LHCN-M2 (cell line): Measurements from ENCODE around the gene WNT2B. TPM values are rescaled to one million over a fixed set of nuclear protein-coding genes. Genes with fewer than 3 reads are reported as not detected.

Experiments used
- DNase-seq: peaks from one replicate; pipeline ENCODE4 v3.0.0-alpha.2; 2012; ENCODE audit warnings: low read depth
- total RNA-seq: library from RNA; depleted of rRNA; stranded (reverse); fragments of >200 nt; gene quantifications from 2 replicates; pipeline ENCODE4 v1.2.3, GENCODE V29; 2014; rRNA removed

WNT2B gene
- total RNA-seq, 1 experiment from 2014 or later: 0.23 TPM

DNA sequence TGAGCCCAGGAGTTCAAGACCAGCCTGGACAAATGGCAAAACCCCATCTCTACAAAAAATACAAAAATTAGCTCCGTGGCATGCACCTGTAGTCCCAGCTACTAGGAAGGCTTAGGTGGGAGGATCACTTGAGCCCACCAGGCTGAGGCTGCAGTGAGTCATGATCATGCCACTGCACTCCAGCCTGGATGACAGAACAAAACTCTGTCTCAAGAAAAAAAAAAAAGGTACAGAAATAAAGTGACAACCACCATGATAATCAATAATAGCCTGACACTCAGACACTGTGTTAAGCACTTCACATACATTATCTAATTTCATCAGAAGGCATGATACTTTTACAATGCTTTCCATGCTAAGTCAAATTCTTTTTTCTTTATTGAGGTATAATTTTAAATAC lies 57.0 kb downstream of the WNT2B start:
- DNase-seq: no peak

DNA sequence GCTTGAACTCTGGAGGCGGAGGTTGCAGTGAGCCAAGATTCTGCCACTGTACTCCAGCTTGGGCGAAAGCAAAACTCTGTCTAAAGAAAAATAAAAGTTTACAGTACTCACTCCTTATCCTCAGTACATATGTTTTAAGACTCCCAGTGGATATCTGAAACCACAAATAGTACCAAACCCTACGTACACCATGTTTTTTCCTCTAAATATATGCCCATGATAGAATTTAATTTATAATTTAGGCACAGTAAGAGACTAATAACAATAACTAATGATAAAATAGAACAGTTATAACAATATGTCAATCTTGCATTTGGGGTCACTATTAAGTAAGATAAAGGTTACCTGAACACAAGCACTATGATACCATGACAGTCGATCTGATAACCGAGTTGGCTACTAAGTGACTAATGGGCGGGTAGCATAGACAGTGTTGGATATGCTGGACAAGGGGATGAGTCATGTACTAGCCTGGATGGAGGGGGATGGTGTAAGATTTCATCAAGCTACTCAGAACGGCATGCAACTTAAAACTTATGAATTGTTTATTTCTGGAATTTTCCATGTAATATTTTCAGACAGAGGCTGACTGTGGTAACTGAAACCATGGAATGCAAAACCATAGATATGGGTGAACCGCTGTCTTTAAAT lies 66.5 kb downstream of the WNT2B start:
- DNase-seq: peak; percentile 90

DNA sequence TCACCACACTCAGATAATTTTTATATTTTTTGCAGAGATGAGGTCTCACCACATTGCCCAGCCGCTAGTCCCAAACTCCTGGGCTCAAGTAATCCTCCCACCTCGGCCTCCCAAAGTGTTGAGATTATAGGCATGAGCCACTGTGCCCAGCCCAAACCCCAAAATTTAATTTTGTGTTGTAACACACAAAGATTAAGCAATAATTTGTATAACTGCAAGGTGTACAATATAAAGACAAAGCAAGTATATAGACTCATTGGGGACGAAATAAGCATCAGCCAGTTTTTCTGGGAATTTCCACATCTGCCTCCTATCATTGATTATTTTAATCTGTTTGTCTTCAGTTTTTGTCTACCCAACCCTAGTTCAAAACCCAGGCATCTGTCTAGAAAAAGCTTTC lies 67.5 kb downstream of the WNT2B start:
- no peak for DNase-seq

Other genes starting within 250 kb of the WNT2B start
- 12.3 and 15.0 TPM in 2 replicates for gene CTTNBP2NL, start 112.8 kb upstream of the WNT2B start, total RNA-seq
- 22.3 and 23.2 TPM in 2 replicates for gene ST7L, start 110.2 kb downstream of the WNT2B start, total RNA-seq
- gene CAPZA1, start 110.9 kb downstream of the WNT2B start, total RNA-seq: 314 and 346 TPM in 2 replicates
- 38.5 and 45.1 TPM in 2 replicates for gene MOV10, start 165.7 kb downstream of the WNT2B start, total RNA-seq
- 518 and 661 TPM in 2 replicates for gene RHOC, start 198.2 kb downstream of the WNT2B start, total RNA-seq
- gene PPM1J, start 206.4 kb downstream of the WNT2B start, total RNA-seq: 0.32 and 1.1 TPM in 2 replicates